Measurements from ENCODE around the gene CT47C1.

DNA sequence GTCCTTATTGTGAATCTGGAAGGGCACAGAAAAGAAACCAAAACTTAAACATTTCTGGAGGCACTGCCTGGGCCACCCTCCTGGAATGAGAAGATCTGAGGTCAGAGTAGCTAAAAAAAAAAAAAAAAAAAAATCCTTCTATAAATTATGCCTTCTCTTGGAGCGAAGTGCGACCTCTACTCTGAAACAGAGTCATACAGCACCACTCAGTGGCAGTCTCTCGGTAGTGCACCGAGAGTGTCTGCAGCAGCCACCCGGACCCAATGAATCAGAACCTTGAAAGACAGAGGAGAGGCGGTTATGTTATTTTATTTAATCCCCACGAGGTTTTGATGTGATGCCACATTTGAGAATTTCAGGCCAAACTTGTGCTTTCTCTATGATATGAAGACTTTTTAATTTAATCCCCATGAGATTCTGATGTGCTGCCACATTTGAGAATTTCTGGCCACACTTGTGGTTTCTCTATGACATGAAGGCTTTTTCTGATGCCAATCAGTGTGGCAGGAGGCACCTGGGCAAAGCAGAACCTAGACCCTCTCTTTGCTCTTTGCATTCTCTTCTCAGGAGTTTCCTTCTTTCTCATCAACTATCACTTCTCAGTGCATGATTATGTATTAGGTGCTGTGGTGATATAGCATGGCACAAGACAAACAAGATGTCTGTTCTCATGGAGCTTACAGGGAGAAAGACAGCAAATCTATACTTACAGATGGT, 5.6 kb upstream of the CT47C1 start:
- TF ChIP-seq ZFX (IDR thresholded peaks at IDR 0.05) = no peak
- TF ChIP-seq, protein P1, sequence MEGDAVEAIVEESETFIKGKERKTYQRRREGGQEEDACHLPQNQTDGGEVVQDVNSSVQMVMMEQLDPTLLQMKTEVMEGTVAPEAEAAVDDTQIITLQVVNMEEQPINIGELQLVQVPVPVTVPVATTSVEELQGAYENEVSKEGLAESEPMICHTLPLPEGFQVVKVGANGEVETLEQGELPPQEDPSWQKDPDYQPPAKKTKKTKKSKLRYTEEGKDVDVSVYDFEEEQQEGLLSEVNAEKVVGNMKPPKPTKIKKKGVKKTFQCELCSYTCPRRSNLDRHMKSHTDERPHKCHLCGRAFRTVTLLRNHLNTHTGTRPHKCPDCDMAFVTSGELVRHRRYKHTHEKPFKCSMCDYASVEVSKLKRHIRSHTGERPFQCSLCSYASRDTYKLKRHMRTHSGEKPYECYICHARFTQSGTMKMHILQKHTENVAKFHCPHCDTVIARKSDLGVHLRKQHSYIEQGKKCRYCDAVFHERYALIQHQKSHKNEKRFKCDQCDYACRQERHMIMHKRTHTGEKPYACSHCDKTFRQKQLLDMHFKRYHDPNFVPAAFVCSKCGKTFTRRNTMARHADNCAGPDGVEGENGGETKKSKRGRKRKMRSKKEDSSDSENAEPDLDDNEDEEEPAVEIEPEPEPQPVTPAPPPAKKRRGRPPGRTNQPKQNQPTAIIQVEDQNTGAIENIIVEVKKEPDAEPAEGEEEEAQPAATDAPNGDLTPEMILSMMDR (conservative IDR thresholded peaks at IDR 0.05) = peak; percentile 72
